NCI-H187 treated with DMSO at 0.1 percent for 48 hours (cell line): ENCODE measurements around the gene ACP5.
"Not testable (repeated sequence)": the region's sequence is repeated elsewhere in the genome, so short reads cannot be mapped to it uniquely, and the experiment has no call there.

Source experiments
- DNase-seq: peaks from one replicate; lab custom pipeline; 2025; lab: John Stamatoyannopoulos, UW

ACP5 gene

DNA sequence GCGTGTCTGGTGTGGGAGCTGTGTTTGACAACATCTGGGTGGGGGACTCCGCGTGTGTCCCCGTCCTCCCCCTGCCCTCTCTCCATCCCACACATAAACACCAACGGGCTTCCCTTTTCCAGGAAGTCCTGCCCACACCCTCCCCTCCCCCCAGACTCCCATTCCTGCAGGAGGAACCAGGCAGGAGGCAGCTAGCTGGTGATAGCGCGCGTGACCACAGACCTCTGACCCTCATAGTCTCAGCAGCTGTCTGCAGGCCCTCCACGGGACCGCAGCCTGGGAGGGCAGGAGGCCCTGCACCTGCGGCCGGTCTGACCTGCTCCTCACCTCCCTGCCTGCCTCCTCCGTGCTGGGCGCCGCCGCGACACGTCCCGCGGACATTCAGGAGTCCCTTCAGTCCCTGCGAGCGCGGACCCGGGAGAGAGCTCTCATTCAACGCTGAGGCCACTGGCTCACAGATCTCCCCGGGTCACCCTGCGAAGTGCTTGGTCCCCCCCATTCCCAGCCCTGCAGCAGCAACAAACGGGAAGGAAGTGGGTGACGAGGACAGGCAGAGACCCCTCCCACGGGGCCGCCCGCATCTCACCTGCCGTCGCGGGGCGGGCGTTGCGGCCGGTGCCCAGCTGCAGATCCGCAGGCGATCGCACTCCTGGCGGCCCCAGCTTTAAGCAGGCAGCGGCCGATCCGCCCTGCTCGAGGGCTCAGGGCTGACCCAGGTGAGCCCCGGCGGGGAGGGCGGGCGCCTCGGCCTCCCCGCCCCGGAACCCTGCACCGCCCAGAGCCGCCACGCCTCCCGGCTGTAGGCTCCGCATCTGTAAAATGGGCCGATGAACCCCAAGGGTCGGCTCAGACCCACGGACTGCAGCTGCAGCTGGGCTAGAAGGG, 1.1 kb upstream of the ACP5 start:
- DNase-seq, result no peak

DNA sequence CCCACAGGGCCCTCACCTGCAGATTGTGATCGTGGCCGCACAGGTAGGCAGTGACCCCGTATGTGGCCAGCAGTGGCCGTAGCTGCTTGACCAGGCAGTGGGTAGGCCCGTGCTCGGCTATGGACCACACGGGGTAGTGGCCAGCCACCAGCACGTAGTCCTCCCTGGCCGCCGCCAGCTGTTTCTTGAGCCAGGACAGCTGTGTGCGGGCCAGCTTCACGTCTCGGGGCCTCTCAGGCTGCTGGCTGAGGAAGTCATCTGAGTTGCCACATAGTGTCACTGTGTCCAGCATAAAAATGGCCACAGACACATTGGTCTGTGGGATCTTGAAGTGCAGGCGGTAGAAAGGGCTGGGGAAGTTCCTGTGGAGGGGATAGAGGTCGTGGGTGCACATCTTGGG, 1.2 kb downstream of the ACP5 start:
- DNase-seq, result no peak

DNA sequence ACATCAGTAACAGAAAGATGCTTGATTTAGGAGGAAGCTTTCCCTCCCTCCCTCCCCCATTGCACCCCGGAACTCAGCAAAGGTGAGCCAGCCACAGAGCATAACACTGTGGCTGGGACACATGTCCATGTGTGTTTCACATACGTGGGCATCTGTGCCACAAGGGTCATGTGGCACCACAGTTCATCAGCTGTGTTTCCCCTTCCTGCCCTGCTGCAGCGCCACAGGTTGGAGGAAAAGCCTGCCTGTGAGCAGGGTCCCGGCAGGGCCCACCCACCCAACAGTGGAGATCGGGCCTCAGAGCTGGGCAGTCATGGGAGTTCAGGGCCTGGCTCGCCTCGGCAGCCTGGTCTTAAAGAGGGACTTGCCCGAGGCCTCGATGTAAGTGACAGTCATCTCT, 2.8 kb downstream of the ACP5 start:
- DNase-seq, result no peak

DNA sequence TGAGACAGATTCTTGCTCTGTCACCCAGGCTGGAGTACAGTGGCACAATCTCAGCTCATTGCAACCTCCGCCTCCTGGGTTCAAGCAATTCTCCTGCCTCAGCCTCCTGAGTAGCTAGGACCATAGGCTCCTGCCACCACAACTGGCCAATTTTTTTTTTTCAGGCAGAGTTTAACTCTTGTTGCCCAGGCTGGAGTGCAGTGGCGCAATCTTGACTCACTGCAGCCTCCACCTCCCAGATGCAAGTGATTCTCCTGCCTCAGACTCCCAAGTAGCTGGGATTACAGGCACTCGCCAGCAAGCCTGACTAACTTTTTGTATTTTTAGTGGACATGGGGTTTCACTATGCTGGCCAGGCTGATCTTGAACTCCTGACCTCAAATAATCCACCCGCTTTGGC, 3.7 kb downstream of the ACP5 start:
- not testable (repeated sequence) for DNase-seq

DNA sequence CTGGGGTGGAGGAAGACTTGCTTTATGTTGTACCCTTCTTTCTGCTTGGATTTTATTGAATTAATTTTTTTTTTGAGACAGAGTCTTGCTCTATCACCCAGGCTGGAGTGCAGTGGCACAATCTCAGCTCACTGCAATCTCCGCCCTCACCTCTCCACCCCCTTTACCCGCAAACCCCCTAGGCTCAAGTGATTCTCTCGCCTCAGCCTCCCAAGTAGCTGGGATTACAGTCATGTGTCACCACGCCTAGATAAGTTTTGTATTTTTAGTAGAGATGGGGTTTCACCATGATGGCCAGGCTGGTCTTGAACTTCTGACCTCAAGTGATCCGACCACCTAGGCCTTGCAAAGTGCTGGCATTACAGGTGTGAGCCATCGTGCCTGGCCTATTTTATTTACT, 4.1 kb downstream of the ACP5 start:
- not testable (repeated sequence) for DNase-seq

DNA sequence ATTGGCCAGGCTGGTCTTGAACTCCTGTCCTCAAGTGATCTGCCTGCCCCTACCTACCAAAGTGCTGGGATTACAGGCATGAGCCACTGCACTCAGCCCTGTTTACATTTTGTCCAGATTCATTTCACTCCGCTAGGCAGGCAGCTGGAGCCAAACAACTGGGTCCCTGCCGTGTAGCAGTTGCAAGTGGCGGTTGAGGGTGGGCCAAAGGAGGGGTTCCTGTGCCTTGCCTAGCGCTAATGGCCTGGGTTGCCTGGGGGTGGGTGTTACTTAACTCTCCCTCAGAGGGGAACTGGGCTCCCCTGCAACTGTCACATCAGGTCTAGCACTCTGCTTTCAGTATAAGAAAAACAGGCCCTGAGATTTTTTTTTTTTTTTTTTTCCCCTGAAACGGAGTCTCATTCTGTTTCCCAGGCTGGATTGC, 7.4 kb downstream of the ACP5 start:
- no peak for DNase-seq

DNA sequence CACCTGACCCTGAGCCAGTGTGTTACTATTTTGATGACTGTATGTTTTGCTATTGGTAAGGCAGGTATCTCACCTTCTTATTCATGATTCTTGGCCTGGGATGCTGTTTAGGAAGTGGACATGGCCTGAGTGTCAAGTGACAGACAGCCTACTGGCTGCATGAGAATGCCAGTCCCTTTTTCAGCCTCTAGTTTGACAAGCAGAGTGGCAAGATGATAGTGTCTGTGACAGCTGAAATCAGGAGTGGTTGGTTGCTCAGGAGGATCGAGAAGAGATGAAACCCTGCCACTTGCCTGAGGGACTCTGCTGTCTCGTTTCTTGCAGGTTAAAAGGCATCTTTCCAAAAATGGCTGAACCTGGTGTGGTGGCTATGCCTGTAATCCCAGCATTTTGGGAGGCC, 11.3 kb downstream of the ACP5 start:
- DNase-seq, result no peak

DNA sequence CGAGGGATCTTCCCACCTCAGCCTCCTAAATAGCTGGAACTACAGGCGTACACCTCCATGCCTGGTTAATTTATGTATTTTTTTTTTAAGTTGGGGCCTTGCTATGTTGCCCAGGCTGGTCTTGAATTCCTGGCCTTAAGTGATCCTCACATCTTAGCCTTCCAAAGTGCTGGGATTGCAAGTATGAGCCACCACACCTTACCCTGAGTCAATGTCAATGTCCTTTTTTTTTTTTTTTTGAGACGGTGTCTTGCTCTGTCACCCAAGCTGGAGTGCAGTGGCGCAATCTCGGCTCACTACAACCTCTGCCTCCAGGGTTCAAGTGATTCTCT, 11.8 kb downstream of the ACP5 start:
- not testable (repeated sequence) for DNase-seq

DNA sequence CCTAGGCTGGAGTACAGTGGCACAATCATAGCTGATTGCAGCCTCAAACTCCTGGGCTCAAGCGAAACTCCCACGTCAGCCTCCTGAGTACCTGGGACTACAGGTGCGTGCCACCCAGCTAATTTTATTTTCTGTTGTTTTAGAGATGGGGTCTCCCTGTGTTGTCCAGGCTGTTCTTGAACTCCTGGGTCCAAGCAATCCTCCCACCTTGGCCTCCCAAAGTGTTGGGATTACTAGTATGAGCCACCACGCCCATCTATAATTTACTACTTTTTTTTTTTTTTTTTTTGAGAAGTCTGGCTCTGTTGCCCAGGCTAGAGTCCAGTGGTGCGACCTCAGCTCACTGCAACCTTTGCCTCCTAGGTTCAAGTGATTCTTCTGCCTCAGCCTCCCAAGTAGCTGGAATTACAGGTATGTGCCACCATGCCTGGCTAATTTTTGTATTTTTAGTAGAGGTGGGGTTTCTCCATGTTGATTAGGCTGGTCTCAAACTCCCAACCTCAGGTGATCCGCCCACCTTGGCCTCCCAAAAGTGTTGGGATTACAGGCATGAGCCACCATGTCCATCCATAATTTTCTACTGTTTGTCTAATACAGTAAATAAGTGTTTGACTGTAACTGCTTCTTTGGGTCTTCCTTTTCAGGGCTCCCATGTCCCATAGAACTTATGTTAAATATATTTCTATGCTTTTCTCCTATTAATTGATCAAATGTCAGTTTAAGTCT, 13.2 kb downstream of the ACP5 start:
- not testable (repeated sequence) for DNase-seq

DNA sequence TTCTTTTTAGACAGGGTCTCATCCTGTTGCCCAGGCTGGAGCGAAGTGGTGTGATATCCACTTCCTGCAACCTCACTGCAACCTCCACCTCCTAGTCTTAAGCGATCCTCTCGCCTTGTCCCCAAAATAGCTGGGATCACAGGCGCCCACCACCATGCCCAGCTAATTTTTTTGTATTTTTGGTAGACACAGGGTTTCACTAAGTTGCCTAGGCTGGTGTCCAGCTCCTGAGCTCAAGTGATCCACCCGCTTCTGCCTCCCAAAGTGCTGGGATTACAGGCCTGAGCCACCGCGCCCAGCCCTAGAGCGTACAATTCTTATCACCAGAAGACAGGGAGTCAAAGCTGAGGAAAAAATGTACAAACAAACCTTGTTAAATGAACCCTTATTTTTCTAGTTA, 13.9 kb downstream of the ACP5 start:
- DNase-seq, result no peak

DNA sequence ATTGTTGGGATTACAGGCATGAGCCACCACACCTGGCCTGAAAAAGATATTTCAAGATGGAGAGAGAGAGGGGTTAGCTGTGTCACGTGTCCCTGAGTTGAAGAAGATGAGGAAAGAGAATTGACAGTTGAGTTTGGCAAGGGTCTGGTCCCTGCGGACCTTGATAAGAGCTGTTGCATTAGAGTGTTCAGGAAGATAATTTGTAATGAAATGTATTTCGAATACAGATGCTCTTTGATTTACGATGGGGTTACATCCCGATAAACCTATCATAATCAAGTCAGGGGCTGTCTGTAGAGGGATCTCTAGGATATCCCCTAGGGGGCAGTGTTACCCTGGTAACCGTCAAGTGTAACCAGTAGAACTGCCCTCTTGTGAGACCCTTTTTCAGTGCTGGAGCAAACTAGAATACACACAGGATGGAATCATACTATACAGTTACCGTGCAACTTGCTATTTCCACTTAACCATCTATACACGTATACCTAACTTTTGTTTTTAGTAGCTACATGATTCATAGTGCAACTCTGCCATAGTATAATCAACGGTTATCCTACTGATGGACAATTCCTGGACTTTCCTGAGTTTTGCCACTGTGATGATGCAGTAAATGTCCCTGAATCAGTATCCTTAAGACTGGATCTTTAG, 16.9 kb downstream of the ACP5 start:
- no peak for DNase-seq

DNA sequence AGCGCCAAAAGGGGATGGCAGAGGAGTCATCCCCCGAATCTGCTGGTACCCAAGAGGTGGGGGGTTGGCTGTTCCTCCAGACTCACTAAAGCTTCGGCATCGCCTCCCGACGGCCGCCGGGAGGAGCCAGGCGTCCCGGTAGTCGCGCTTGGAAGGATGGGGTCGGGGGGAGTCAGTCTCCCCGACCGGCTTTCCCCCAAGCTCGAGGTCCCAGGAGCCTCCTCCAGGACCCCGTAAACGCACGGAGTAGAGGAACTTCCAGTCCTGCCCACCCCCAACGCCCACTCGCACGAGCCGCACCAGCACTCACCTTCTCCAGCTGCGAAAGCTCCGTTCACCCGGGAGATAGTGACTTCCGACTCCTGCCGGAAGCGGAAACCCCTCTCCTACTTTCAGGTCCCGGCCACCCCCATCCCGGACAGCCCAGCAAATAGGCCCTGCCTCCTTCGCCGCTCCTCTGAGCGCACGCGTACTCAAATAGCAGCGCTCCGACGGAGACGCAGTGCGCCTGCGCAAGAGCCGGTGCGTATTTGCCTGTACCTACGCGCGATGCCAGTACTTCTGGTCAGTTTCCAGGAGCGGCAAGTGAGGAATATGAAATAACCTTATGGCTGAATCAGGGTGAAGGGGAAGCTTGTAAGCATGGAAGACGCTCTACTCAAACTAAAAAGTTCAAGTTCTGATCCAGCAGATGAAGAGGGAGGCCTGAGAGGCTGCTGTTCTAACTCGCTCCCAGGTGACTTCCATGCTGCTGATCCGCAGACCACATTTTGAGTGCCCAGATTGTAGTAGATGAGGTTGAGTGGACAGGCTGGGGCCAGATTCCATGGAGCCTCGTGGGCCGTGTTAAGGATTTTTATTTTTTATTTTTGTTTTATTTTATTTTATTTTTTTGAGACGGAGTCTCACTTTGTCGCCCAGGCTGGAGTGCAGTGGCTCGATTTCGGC, 18.3 kb downstream of the ACP5 start, which contains the start of gene ELOF1:
TSS of gene ELOF1 (minus strand) at position 350 of the 948 bp plus-strand sequence. CDS start 4,883 bp downstream, outside the sequence.
- peak; percentile 36 for DNase-seq

DNA sequence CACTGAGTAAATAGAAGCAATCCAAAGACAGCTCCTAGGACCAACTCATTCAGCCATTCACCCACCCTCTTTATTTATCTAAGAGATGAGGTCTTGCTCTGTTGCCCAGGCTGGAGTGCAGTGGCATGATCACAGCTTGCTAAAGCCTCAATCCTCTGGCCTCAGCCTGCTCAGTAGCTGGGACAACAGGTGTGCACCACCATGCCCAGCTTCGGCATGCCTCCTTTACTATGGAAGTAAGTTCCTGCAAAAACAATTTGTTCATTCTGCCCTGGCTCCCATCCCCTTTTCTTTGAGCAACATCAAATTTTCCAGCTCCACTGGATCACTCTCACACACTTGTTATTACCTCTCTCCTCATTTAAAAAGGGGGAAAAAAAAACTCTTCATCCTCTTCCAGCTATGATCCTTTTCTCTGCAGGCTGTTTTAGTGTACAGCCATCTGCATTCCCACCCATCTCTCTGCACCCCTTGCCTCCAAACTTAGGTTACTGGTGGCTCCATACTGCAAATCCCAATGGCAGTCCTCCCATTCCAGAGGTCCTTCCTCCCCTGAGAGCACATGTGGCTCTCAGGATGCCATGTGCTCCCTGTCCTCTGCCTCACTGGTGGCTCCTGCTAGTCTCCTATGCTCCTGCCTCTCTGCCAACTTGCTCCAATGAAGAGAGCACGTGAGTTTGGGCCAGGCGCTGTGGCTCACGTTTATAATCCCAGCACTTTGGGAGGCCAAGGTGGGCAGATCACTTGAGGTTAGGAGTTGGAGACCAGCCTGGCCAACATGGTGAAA, 20.6 kb downstream of the ACP5 start:
- no peak for DNase-seq

DNA sequence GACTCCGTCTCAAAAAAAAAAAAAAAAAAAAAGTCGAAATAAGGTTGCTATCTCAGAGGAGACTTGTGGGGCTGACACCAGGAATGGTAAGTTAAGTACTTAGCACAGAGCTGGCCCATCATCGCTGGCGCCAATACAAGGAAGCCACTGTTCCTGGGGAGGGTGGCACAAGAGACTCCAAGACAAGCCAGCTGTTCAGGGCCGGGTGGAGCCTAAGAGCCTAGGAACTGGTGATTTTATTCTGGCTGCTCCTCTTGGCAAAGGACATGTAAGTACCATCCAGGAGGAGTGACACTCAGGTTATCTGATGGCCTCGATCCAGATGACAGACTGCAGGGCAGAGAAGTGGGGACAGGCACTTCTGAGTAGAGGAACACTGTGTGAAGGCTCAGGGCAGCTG, 22.2 kb downstream of the ACP5 start:
- no peak for DNase-seq

DNA sequence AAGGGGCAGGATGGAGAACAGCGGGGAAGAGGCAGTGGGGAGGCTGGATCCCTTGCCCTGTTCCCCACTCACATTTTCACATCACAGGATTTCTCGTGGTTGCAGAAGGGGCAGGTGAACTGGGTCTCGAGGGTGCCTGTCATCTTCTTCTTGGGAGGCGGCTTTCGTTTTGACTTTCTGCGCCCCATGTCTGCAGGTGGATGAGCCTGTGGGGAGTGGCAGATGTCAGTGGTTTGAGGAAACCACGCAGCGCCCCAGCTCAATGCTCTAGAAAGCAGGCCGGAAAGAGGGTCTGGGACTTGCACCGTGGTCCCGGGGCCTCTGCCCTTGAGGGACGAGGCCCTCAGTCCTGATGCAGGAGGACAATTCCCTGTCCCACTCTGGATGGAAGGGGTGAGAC, 23.3 kb downstream of the ACP5 start:
- DNase-seq, result no peak

DNA sequence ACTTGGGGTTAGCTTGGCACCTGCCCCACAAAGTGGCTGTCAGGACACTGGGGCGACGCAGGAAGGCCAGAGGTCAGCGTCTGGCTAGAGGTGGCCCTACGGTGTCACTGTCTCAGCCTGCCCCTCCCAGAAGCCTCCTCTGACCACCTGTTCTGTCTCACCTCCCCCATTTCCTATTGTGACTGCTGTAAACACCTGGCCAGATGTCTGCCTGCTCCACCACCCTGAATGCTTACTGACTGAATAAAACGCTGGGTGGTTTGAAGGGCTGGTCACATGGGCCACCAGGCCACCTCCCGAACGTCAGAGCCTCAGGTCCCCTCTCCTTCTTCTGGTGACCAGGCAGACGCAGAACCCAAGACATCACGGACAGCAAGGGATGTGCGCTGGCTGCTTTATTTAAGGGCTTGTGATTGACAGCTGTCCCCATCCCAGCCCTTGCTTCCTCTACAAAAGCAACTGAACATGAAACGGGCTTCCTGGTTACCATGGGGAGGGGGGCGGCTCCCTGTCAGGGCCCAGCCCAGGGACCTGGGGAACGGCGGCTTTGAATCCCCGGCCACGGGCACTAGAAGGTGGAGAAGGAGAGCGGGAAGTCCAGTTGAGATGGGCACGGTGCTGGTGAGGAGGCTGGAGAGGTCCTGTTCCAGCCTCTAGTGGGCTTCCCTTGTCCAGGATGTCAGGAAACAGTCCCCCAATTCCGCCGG, 24.6 kb downstream of the ACP5 start:
- no peak for DNase-seq

DNA sequence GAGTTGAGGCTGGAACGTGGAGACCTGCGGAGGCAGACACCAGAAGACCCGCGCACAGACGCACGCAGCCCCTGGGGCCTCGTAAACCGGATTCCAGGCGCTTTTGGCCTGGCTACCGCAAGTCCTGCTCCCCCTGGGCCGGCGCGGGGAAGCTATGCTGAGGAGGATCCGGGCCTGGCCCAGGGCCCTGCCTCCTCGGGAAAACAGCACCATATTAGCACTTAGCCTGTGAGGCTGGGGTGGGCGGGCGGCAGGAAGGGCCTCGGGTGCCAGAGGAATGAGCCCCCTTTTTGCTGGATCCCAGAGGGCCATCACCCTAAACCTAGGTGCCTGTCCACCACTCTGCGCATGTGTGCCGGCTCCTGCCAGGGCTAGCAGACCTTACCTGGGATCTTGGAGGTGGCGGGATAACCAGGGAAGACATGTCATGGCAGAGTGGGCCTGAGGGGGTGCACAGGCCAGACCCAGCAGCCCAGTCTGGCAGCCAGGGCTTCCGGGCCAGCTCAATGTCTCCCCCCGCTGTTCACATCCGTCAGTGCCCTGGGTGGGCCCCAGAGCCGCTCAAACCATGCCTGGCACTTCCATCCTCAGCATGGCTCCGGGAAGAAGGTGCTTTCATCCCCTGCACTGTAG, 25.7 kb downstream of the ACP5 start:
- DNase-seq, result no peak

DNA sequence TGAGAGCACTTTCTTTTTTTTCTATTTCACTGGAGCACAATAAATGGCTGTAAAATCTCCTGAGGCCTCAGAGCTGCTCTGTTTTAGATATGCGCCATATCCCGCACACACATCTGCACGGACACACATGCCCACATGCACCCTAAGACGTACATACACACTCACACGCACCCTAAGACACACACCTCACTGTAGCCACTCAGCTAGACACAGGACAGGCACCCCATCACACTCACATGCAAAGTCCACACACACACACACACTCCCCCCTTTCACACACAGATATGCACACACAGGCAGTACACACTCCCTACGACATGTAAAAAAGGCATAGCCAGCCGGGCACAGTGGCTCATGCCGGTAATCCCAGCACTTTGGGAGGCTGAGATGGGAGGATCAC, 27.2 kb downstream of the ACP5 start:
- no peak for DNase-seq

DNA sequence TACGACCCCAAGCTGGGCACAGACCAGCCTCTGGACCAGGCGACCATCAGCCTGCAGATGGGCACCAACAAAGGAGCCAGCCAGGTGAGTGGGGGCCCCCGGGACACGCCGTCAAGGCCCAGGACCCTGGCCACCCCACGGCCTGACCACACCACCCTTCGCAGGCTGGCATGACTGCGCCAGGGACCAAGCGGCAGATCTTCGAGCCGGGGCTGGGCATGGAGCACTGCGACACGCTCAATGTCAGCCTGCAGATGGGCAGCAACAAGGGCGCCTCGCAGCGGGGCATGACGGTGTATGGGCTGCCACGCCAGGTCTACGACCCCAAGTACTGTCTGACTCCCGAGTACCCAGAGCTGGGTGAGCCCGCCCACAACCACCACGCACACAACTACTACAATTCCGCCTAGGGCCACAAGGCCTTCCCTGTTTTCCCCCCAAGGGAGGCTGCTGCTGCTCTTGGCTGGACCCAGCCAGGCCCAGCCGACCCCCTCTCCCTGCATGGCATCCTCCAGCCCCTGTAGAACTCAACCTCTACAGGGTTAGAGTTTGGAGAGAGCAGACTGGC, 28.0 kb downstream of the ACP5 start:
- DNase-seq, result no peak
